Astrocyte (in vitro differentiated cells and primary cell): ENCODE results near the gene SORBS2. TPM values are rescaled to one million over a fixed set of nuclear protein-coding genes. Genes with fewer than 3 reads are reported as not detected.

Experiments
- DNase-seq: peaks from one replicate; pipeline ENCODE4 v3.0.0-alpha.2; 2010; ENCODE audit warnings: low read depth
- FAIRE-seq: peaks from 2 replicates; lab custom pipeline; 2011; peaks lifted over from hg19 to GRCh38; lab: Jason Lieb, UNC
- H2AFZ ChIP-seq: 2 replicates; pipeline ENCODE4 v1.6.0; 2012; ENCODE audit warnings: low read depth, low read length, inconsistent platforms
- H3K27ac ChIP-seq: 2 replicates; pipeline ENCODE4 v1.5.1; 2011; ENCODE audit warnings: low read depth, low read length, inconsistent platforms
- H3K27me3 ChIP-seq: 2 replicates; pipeline ENCODE4 v1.6.0; 2011; ENCODE audit warnings: low read length, inconsistent platforms; ENCODE audit not compliant: insufficient read depth
- H3K36me3 ChIP-seq: 2 replicates; pipeline ENCODE4 v1.5.1; 2011; ENCODE audit warnings: low read length, inconsistent platforms; ENCODE audit not compliant: insufficient read depth
- H3K4me1 ChIP-seq: 2 replicates; pipeline ENCODE4 v1.5.1; 2011; ENCODE audit warnings: low read length, inconsistent platforms; ENCODE audit not compliant: insufficient read depth
- H3K4me2 ChIP-seq: 2 replicates; pipeline ENCODE4 v1.6.0; 2012; ENCODE audit warnings: low read length, inconsistent platforms
- H3K4me3 ChIP-seq: 2 replicates; pipeline ENCODE4 v1.5.1; 2011; ENCODE audit warnings: low read depth, mild to moderate bottlenecking, low read length, inconsistent platforms; ENCODE audit not compliant: insufficient read depth
- H3K79me2 ChIP-seq: 2 replicates; pipeline ENCODE4 v1.6.0; 2012; ENCODE audit warnings: mild to moderate bottlenecking, low read length, inconsistent platforms; ENCODE audit not compliant: insufficient read depth
- H3K9ac ChIP-seq: 2 replicates; pipeline ENCODE4 v1.6.0; 2012; ENCODE audit warnings: mild to moderate bottlenecking, low read length, inconsistent platforms
- H3K9me3 ChIP-seq: 2 replicates; pipeline ENCODE4 v1.5.1; 2012; ENCODE audit warnings: low read depth, mild to moderate bottlenecking, low read length, inconsistent platforms; ENCODE audit not compliant: insufficient read depth
- H4K20me1 ChIP-seq: 2 replicates; pipeline ENCODE4 v1.6.0; 2012; ENCODE audit warnings: low read length, inconsistent platforms; ENCODE audit not compliant: insufficient read depth
- H3K27ac Mint-ChIP-seq: one replicate; pipeline ENCODE4 v1.8.0; 2021; ENCODE audit warnings: mild to moderate bottlenecking, mixed read lengths; ENCODE audit not compliant: unreplicated experiment
- H3K27me3 Mint-ChIP-seq: one replicate; pipeline ENCODE4 v1.8.0; 2021; ENCODE audit warnings: low read depth, mixed read lengths; ENCODE audit not compliant: unreplicated experiment
- H3K36me3 Mint-ChIP-seq: one replicate; pipeline ENCODE4 v1.8.0; 2021; ENCODE audit warnings: low read depth, mixed read lengths; ENCODE audit not compliant: unreplicated experiment
- H3K4me1 Mint-ChIP-seq: one replicate; pipeline ENCODE4 v1.8.0; 2021; ENCODE audit warnings: low read depth, mixed read lengths; ENCODE audit not compliant: unreplicated experiment
- H3K4me3 Mint-ChIP-seq: one replicate; pipeline ENCODE4 v1.8.0; 2021; ENCODE audit warnings: mild to moderate bottlenecking, moderate library complexity, mixed read lengths; ENCODE audit not compliant: unreplicated experiment
- H3K9me3 Mint-ChIP-seq: one replicate; pipeline ENCODE4 v1.8.0; 2021; ENCODE audit warnings: mild to moderate bottlenecking, mixed read lengths; ENCODE audit not compliant: unreplicated experiment
- EZH2 ChIP-seq: IDR thresholded peaks from 2 replicates; pipeline ENCODE4 v1.6.1; 2012; ENCODE audit warnings: mild to moderate bottlenecking, low read length, inconsistent platforms; ENCODE audit not compliant: insufficient read depth
- total RNA-seq: library from RNA; stranded (reverse); gene quantifications from 2 replicates; pipeline ENCODE4 v1.2.1, GENCODE V29; 2021
- TF ChIP-seq, protein P1 (sequence below): IDR thresholded peaks from 2 replicates; pipeline ENCODE4 v1.5.1; 2011; ENCODE audit warnings: low read depth, mild to moderate bottlenecking, inconsistent platforms, low read length, moderate library complexity; ENCODE audit not compliant: insufficient read depth

Gene SORBS2
- total RNA-seq, 1 donor from 2014 or later: 97.4 TPM

GRCh38 chr4:185845966-185846365 is 34.0 kb upstream of the SORBS2 start:
- H2AFZ ChIP-seq: no peak overlapping the region
- no peak for FAIRE-seq
- Mint-ChIP-seq H3K27me3 (no peaks in the 10 kb centered on the region), H3K36me3 (no peaks in the 10 kb centered on the region), H3K27ac (no peak overlapping the region), H3K4me3 (no peak overlapping the region), H3K4me1 (peaks cover 31% of the 10 kb centered on the region), H3K9me3 (peaks cover 10% of the 10 kb centered on the region)
- H3K27me3 ChIP-seq: no peaks in the 10 kb centered on the region
- DNase-seq: no peak
- H3K4me1 ChIP-seq: peaks cover 19% of the 10 kb centered on the region
- no peaks in the 10 kb centered on the region for H3K79me2 ChIP-seq
- no peaks in the 10 kb centered on the region for H3K9me3 ChIP-seq
- no peak overlapping the region for H3K27ac ChIP-seq
- H4K20me1 ChIP-seq: no peaks in the 10 kb centered on the region
- H3K4me2 ChIP-seq: no peak overlapping the region
- no peak overlapping the region for H3K9ac ChIP-seq
- TF ChIP-seq, protein P1, sequence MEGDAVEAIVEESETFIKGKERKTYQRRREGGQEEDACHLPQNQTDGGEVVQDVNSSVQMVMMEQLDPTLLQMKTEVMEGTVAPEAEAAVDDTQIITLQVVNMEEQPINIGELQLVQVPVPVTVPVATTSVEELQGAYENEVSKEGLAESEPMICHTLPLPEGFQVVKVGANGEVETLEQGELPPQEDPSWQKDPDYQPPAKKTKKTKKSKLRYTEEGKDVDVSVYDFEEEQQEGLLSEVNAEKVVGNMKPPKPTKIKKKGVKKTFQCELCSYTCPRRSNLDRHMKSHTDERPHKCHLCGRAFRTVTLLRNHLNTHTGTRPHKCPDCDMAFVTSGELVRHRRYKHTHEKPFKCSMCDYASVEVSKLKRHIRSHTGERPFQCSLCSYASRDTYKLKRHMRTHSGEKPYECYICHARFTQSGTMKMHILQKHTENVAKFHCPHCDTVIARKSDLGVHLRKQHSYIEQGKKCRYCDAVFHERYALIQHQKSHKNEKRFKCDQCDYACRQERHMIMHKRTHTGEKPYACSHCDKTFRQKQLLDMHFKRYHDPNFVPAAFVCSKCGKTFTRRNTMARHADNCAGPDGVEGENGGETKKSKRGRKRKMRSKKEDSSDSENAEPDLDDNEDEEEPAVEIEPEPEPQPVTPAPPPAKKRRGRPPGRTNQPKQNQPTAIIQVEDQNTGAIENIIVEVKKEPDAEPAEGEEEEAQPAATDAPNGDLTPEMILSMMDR: no peak
- TF ChIP-seq EZH2: no peak
- no peaks in the 10 kb centered on the region for H3K36me3 ChIP-seq
- H3K4me3 ChIP-seq: no peak overlapping the region

GRCh38 chr4:185841451-185841850 is 29.5 kb upstream of the SORBS2 start:
- Histone ChIP-seq H3K36me3 (no peaks in the 10 kb centered on the region), H4K20me1 (no peaks in the 10 kb centered on the region)

DNA sequence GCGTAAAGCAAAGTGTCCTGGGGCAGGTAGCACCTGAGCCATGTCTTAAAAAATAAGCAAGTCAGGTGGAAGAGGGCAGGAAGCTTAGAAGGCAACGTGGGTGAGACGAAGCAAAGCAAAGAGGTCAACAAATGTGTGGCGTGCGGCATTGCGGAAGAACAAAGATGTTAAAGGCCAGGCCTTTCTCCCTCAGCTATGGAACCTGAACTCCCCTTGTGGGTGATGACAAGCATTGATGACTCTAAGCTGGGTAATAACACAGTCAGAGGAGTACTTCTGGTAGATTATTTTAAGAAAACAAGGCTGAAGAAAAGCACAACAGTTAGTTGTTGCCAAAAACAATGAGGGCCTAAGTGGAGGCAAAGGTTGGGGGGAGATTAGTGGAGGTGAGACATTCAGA is 29.0 kb upstream of the SORBS2 start:
- H3K36me3 Mint-ChIP-seq: no peaks in the 10 kb centered on the region
- no peaks in the 10 kb centered on the region for H3K27me3 ChIP-seq
- no peak overlapping the region for H3K9ac ChIP-seq
- H3K36me3 ChIP-seq: no peaks in the 10 kb centered on the region
- peaks cover 2% of the 10 kb centered on the region for H3K9me3 Mint-ChIP-seq
- peaks cover 29% of the 10 kb centered on the region for H3K4me1 ChIP-seq
- no peak overlapping the region for H3K4me3 ChIP-seq
- H2AFZ ChIP-seq: no peak overlapping the region
- DNase-seq (no peak), FAIRE-seq (no peak)
- no peaks in the 10 kb centered on the region for H3K79me2 ChIP-seq
- no peaks in the 10 kb centered on the region for H3K27me3 Mint-ChIP-seq
- no peak overlapping the region for H3K27ac Mint-ChIP-seq
- H3K4me2 ChIP-seq: no peak overlapping the region
- H4K20me1 ChIP-seq: no peaks in the 10 kb centered on the region
- H3K27ac ChIP-seq: no peak overlapping the region
- no peaks in the 10 kb centered on the region for H3K9me3 ChIP-seq
- TF ChIP-seq, protein P1: no peak
- TF ChIP-seq EZH2: no peak
- no peak overlapping the region for H3K4me3 Mint-ChIP-seq
- H3K4me1 Mint-ChIP-seq: peaks cover 21% of the 10 kb centered on the region

More at GRCh38 chr4:185841451-185841850, 29.5 kb upstream of the SORBS2 start:
- no peaks in the 10 kb centered on the region for H3K27me3 Mint-ChIP-seq
- no peak overlapping the region for H3K4me3 Mint-ChIP-seq
- H3K4me3 ChIP-seq: no peak overlapping the region
- H3K27ac Mint-ChIP-seq: no peak overlapping the region
- H3K4me2 ChIP-seq: no peak overlapping the region
- peaks cover 32% of the 10 kb centered on the region for H3K4me1 ChIP-seq
- H3K4me1 Mint-ChIP-seq: peaks cover 19% of the 10 kb centered on the region
- no peak for TF ChIP-seq EZH2
- TF ChIP-seq, protein P1: no peak
- H2AFZ ChIP-seq: no peak overlapping the region
- H3K79me2 ChIP-seq: no peaks in the 10 kb centered on the region
- H3K9me3 ChIP-seq: no peaks in the 10 kb centered on the region
- no peak overlapping the region for H3K9ac ChIP-seq
- DNase-seq (no peak), FAIRE-seq (no peak)
- H3K9me3 Mint-ChIP-seq: peaks cover 2% of the 10 kb centered on the region
- no peaks in the 10 kb centered on the region for H3K27me3 ChIP-seq
- no peaks in the 10 kb centered on the region for H3K36me3 Mint-ChIP-seq
- no peak overlapping the region for H3K27ac ChIP-seq
